ENCODE data around the gene CDC7. TPM values are rescaled to one million over a fixed set of nuclear protein-coding genes. Genes with fewer than 3 reads are reported as not detected.

CDC7 gene
- 5.2 to 7.8 TPM (median 6.8 TPM) in 5 replicates for total RNA-seq (2022; extraction: Qiagen RNA extraction)

DNA sequence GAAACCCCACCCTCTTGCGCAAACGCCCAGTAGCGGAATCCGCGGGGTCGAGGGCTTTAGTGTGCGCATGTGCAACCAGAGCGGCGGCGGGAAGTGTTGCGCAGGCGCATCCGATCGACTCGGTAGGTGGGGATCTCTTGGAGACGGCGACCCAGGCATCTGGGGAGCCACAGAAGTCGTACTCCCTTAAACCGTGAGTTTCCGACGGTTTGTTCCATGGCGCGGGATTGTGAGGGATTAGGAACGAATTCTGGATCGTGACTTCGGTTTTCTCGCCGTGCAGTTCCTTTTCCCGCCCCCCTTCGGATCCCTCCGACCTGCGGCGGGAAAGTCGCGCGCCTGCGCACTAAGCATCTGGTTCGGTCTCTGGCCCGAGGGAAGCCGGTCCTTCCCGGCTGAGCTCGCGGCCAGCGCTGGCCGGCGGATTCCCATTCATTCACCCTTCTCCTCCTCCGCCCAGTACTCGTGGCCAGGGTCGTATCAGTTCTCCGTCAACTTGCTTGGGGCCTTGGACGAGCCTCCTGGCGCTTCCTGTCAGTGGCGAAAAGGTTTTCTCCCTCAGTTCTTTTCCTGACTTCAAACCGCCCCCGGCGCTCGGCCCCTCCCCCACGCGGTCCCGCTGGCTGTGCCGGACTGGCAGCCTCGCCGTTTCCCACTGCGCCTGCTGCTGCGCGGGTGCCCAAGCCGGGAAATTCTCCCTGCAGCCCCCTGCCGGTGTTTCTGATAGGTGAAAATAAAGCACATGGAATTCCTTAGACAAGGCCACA is at the start of gene CDC7:
Gene CDC7 (plus strand): TSS at position 96 of the 767 bp plus-strand sequence. CDS start 866 bp downstream, outside the sequence.

Other genes starting within 250 kb of the CDC7 start
- gene HFM1, start 96.0 kb upstream of the CDC7 start, total RNA-seq (2022; extraction: Qiagen RNA extraction): 0.07 to 0.14 TPM in 2 of 5 replicates, not detected in the others